Subcutaneous adipose tissue (tissue), 4 donors: ENCODE results near the gene FASN. TPM values are rescaled to one million over a fixed set of nuclear protein-coding genes. Genes with fewer than 3 reads are reported as not detected.

ENCODE experiments used
- CTCF ChIP-seq: fragments of 450-650 bp; IDR thresholded peaks from one replicate; pipeline ENCODE4 v1.5.1; 2016; ENCODE audit warnings: low read depth, mild to moderate bottlenecking, control low read depth, antibody characterized with exemption, moderate library complexity
- total RNA-seq, 4 donors: library from RNA; depleted of rRNA; stranded (reverse); fragments of >200 nt; gene quantifications; one replicate each; pipeline ENCODE4 v1.1.0, GENCODE V29; 2016

The FASN gene
- total RNA-seq, 4 donors from 2014 or later: 148 to 4,879 (median 378) TPM

- TF ChIP-seq CTCF: no peak
Observed at GRCh38 chr17:82121246-82121645, 23.2 kb upstream of the FASN start.

GRCh38 chr17:82120148-82120547 is 22.1 kb upstream of the FASN start:
- no peak for TF ChIP-seq CTCF

GRCh38 chr17:82118815-82119380 is 20.9 kb upstream of the FASN start:
- TF ChIP-seq CTCF: no peak

- TF ChIP-seq CTCF: no peak
Observed at GRCh38 chr17:82118168-82118814, 20.3 kb upstream of the FASN start.

- TF ChIP-seq CTCF: no peak
Observed at GRCh38 chr17:82117139-82118090, 19.4 kb upstream of the FASN start.

- no peak for TF ChIP-seq CTCF
Observed at GRCh38 chr17:82116246-82116645, 18.2 kb upstream of the FASN start.

GRCh38 chr17:82114872-82115271 is 16.8 kb upstream of the FASN start:
- no peak for TF ChIP-seq CTCF
